Stimulated activated CD8-positive, alpha-beta memory T cell treated with anti-CD3 and anti-CD28 coated beads, Interleukin-2, amount 100 ng/mL, for 48 hours (primary cell): ENCODE measurements around the gene ZBTB48.
"Not testable (repeated sequence)": the region's sequence is repeated elsewhere in the genome, so short reads cannot be mapped to it uniquely, and the experiment has no call there.

Experiments used
- DNase-seq, 2 donors: peaks; one replicate each; pipeline ENCODE4 v3.0.0-alpha.2; 2020; ENCODE audit warnings: low read depth in 2 of 2

The ZBTB48 gene

GRCh38 chr1:6591222-6591621 lies 11.4 kb downstream of the ZBTB48 start:
- no peak for DNase-seq

GRCh38 chr1:6591644-6592043 lies 11.8 kb downstream of the ZBTB48 start:
- no peak for DNase-seq

GRCh38 chr1:6592441-6592840 lies 12.6 kb downstream of the ZBTB48 start:
- no peak for DNase-seq

DNA sequence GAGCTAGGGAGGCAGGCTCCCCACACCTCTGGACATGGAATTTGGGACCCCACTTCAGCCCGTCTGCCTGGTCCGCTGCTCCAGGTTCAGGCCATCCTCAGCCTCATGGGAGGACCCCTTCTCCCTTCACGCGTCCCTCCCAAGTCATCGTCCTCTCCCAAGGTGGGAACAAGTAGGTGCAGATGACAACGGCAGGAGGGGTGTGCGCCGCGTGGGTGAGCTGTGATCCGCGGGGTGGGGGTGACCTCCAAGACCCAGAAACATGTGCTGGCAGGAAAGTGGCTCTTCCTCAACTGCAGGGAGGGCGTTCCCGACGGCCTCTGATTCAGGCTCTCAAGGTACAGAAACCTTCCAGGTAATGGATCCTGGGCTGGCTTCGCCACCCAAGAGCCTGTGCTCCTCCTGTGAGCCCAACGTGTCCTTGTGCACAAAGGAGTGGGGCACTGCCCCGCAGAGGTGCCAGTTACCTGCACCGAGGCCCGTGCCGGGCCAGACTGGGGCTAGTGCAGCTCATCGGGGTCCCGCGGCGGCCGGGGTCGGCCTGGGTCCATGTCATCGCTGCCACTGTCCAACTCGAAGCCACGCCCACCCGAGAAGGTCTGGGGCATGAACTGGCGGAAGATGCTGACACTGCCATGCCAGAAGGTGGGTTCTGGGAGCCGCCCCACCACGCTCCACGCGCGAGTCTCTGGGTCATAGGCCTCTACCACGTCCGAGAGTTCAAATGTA lies 13.2 kb downstream of the ZBTB48 start:
- no peak for DNase-seq

DNA sequence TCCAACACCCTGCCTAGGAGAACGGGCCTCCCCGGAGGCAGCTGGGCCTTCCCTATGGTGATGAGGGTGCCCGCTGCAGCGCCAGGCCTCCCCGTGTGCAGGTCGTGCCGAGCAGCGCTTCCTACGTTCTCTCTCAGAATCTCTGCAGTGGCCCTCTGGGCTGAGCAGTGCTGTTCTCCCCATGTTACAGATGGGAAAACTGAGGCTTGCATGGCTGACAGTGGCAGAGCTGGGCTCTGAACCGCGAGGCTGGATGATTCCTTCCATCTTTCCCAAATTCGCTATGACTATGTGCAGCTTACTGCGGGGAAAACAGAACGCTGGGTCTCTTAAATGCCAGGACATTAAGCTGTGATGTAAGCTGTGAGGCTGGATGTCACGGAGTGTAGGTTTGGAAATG lies 14.0 kb downstream of the ZBTB48 start:
- DNase-seq: no peak

DNA sequence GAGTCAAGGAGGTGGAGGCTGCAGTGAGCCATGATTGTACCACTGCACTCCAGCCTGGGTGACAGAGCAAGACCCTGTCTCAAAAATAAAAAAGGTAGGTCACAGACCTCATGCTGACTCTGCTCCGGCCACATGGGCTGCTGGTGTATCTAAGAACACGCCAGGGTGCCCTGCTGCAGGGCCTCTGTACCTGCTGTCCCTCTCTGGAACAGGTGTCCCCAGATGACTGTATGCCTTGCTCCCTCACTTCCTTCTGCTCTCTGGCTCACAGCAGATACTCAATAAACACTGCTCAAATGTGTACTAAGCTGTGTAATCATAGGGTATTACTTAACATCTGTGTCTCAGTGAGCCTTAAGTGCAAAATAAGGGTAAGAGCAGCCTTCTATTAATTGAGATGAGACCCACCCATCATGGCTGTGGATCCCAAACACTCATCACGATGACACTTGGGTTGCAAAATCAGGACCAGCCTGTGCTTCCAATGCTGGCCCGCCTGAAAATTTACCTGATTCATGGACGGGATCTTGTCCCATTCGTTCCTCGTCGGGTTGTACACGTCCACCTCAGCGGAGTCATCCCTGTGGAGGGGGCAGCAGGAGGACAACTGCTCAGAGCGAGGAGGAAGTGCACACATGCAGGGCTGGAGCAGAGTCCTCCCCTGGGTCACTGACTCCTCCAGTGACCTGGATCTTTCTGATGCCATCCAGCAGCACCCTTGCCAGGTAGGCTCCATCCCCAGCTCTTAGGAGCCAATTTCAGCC lies 15.4 kb downstream of the ZBTB48 start:
- DNase-seq: no peak

- DNase-seq: no peak
These were observed 16.6 kb downstream of the ZBTB48 start for GRCh38 chr1:6596351-6596750.

GRCh38 chr1:6596886-6597776 lies 17.3 kb downstream of the ZBTB48 start:
- DNase-seq: no peak

GRCh38 chr1:6597777-6598131 lies 18.0 kb downstream of the ZBTB48 start:
- DNase-seq: no peak

DNA sequence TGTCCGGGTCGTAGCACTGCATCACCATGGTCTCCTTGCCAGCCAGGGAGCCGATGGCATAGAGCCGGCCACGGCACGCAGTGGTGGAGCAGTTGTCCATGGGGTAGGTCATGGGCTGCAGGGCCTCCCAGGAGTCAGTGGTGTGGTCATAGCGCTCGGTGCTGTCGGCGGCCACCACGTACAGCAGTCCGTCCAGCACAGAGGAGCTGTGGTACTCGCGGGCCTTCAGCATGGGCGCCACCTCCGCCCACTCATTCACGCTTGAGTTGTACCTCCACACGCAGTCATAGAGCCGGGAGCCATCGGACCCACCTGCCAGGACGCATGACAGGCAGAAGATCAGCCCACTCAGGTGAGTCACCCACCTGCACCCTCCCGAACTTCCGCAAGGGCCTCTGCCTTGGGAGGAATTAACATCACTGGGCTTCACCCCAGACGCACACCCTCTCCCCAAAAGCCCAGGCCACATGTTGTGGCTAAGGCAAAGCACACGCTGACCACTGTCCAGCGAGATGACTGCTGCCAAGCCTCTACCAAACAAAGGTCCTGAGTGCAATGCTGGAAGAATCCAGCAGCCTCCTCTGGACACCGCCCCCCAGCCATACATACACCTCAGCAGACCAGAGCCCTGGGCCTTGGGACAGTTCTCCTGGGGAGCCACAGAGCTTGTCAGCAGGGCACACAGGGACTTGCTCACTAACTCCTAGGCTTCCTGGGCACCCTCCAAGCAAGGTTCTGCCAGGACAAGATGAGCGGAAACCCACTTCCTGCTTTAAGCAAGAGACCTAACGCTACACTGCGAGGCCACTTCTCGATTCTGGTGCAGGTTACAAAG lies 19.6 kb downstream of the ZBTB48 start:
- DNase-seq: peak; percentile 29 to 49

GRCh38 chr1:6599991-6600390 lies 20.2 kb downstream of the ZBTB48 start:
- not testable (repeated sequence) for DNase-seq

DNA sequence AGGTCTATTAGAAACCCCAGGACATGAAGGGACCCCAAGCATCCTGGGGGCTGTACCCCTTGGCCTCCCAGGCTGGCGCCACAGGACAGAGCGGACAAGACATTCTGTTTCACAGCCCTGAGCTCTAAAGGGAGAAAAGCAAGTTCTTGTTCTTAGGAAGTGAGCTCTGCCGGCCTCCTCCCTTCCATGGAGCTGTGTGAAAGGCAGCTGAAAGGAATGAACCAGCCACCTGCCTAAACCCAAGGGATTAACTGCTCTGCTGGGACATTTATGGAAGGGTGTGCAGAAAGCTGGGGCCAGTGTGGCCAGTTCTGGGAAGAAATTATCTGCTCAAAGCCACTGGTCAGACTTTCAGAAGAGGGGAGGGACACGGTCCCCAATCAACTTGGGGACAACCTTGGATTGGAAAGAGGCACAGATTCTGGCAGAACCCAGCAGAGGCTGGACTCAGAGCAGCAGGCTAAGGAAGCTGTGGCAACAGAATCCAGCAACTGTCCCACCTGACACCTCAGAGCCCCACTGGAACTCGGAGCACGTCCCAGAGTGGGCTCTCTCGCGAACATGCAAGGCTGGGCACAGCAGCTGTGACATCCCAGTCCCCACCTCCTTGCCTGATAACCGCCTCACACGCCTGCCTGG lies 20.7 kb downstream of the ZBTB48 start:
- DNase-seq: no peak

DNA sequence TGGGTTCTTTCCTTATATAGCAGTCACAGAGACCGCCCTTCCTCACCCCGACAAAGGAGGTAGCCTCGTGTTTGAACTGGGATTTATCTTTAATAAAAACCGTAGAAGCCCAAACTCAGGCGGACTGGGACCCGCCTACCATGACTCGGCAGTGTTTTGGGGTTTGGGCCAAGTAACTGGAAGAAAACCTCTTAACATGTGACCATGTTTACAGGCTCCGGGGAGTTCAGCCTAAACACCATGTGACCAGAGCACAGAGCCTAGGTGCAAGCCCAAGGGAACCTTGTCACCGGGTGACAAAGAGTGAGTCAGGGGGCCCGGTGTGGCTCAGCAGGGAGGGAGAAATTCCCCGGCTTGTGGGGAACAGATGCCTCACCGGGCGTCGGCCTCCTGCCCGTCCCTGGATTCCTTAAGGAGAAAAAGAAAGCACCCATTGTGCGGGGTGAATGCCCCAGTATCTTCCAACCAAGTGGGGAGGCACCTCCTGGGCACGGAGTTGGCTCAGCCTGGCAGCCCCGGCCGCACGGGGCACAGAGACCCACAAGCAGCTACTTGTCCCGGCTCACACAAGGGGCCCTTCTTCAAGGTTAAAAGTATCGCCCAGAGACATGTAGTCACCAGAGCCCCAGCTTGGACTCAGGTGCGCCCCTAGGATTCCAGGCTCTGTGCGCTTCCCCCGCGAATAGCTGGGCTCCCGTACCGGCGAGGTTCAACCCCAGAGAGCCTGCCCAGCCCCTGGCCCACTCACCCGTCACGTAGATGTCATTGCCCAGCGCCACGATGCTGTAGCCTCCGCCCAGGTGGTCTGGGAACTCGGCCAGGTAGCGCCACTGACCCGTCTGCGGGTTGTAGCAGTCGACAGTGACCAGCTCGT lies 21.5 kb downstream of the ZBTB48 start:
- DNase-seq: peak; percentile 60 to 78

DNA sequence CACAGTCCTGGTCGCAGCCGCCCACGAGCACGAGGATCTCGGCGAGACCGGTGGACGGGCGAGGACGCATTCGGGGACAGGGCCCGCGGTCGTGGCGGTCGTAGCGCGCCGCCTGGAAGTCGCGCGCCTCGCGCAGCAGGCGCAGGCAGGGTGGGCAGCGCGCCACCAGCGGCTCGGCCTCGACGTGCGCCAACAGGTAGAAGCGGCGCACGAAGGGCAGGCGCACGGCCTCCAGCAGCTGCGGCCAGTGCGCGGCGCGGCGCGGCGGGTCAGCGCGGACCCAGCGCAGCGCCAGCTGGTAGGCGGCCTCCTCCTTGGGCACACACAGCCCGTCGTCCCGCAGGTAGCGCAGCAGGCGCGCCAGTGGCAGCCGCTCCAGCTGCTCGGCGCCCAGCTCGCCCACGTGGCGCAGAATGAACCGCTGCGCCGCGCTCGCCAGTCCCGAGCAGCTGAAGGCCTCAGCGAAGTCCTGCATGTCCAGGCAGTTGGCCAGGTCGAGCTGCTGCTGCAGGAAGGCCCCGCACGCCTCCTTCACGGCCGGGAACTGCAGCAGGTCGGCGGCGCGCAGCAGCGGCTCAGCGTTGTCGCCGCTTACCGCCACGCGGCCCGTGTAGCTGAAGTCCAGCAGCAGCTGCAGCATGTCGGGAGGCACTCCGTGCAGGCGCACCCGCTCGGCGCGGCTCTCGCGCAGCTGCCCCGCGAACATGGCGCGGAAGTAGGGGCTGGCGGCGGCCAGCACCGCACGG lies 22.3 kb downstream of the ZBTB48 start:
- no peak for DNase-seq

- peak; percentile 85 to 91 for DNase-seq
These were observed 23.0 kb downstream of the ZBTB48 start, which contains the start of gene KLHL21 for GRCh38 chr1:6602669-6603237. TSS of gene KLHL21 (minus strand) at chr1:6602869. CDS start at chr1:6602817, 52 bp downstream.

DNA sequence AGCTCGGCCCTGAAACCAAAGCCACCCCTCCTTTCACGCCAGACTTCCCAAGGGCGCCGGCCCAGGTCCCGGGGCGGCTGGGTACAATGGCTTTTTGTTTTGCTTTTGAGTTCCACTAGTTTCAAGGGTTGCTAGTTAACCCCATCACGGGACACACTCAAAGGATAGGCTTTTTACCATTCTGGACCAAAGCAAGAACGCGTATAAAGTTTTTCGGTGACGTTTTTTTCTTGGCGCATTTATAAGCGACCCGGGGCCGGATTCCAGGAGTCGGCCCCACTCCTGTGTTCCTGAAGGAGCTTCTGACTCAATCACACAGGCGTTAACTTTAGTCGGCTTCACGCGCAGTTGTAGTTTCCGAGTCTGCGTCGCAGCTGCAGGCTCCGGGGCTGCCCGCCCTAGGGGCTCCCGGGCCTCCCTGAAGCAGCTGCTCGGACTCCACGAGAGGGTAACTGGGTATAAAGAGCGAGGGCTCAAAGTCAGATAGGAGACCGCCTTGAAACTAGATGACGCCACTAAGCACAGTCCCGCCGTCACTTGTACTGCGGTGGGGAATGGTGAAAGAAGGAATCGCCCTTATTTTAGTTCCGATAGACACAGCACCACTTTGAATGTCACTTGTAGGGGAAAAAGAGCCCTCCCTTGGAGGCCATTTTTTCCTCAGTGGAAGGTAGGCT lies 23.6 kb downstream of the ZBTB48 start:
- peak; percentile 37 to 40 for DNase-seq

DNA sequence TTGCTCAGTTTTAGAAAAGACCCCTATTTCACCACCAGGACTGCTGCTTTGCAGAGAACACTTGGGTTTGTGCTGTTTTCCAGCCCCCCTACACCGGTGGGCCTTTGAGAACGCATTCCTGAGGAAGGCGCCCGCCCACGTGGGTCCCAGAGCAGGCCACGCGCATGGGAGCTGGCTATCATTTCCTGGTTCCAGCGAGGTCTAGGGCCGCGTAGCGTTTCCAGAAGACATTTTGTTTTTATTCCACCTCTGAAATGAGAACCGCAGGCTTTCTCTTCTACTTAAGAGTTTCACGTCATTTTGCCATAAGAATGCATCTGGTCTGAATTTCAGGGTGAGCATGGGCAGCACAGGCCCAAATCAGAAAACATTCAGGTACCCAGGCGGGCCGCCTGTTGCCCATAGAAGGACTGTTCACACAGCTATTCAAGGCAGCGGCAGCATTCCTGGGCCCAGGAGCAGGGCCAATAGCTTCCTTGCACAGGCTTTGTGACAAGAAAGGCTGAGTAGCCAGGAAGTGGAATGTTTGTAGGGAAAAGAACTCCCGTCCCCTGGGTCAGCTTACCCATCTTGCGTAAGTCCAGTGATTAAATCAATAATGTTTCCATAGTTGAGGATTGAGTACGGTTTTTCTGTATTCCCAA lies 24.2 kb downstream of the ZBTB48 start:
- no peak for DNase-seq
